NT2/D1 (cell line): Measurements from ENCODE around the gene GAK.

Source experiments
- SUZ12 ChIP-seq: IDR thresholded peaks from 2 replicates; pipeline ENCODE4 v1.6.1; 2011; ENCODE audit not compliant: insufficient read length, insufficient read depth; ENCODE audit errors: extremely low read depth
- YY1 ChIP-seq: IDR thresholded peaks from 2 replicates; pipeline ENCODE4 v1.6.1; 2011; ENCODE audit not compliant: insufficient read length, insufficient read depth
- ZNF274 ChIP-seq: IDR thresholded peaks from 2 replicates; pipeline ENCODE4 v1.6.1; 2011; ENCODE audit warnings: mild to moderate bottlenecking, low read depth, low read length

- TF ChIP-seq ZNF274 (no peak), YY1 (no peak), SUZ12 (no peak)
Observed at GRCh38 chr4:930028-930551, 2.0 kb downstream of the GAK start.
